GM23338 (cell line): Measurements from ENCODE around the gene FLOT1. TPM values are rescaled to one million over a fixed set of nuclear protein-coding genes. Genes with fewer than 3 reads are reported as not detected.

Source experiments
- ATAC-seq: fragments of 200-7000 bp; cut with Tn5 transposase; 3 replicates; pipeline ENCODE4 v1.9.1; 2020
- DNase-seq: peaks from one replicate; pipeline ENCODE4 v3.0.0-alpha.2; 2015; ENCODE audit warnings: low spot score
- H2AFZ ChIP-seq: fragments of 200-600 bp; sonication (generic); 2 replicates; pipeline ENCODE4 v1.8.0; 2016; ENCODE audit warnings: antibody characterized with exemption, mild to moderate bottlenecking, moderate library complexity
- H3F3A ChIP-seq: fragments of 200-600 bp; sonication (generic); replicated peaks from 2 replicates; pipeline ENCODE4 v1.8.0; 2017; ENCODE audit warnings: antibody characterized with exemption, mixed run types, low read depth
- H3K27ac ChIP-seq: fragments of 200-600 bp; sonication (generic); 2 replicates; pipeline ENCODE4 v1.6.1; 2016; ENCODE audit warnings: low read depth
- H3K27me3 ChIP-seq: fragments of 200-600 bp; sonication (generic); 2 replicates; pipeline ENCODE4 v1.8.0; 2016; ENCODE audit warnings: mild to moderate bottlenecking, mixed run types, moderate library complexity; ENCODE audit not compliant: insufficient read depth
- H3K36me3 ChIP-seq: fragments of 200-600 bp; sonication (generic); 2 replicates; pipeline ENCODE4 v1.8.0; 2016; ENCODE audit warnings: mild to moderate bottlenecking; ENCODE audit not compliant: insufficient read depth
- H3K4me1 ChIP-seq: fragments of 200-600 bp; sonication (generic); 2 replicates; pipeline ENCODE4 v1.8.0; 2016; ENCODE audit warnings: mild to moderate bottlenecking, moderate library complexity; ENCODE audit not compliant: insufficient read depth
- H3K4me2 ChIP-seq: fragments of 200-600 bp; sonication (generic); 2 replicates; pipeline ENCODE4 v1.7.1; 2017; ENCODE audit warnings: mixed run types
- H3K4me3 ChIP-seq: fragments of 200-600 bp; sonication (generic); 2 replicates; pipeline ENCODE4 v1.6.1; 2016; ENCODE audit warnings: mixed run types
- H3K79me2 ChIP-seq: fragments of 200-600 bp; sonication (generic); replicated peaks from 2 replicates; pipeline ENCODE4 v1.8.0; 2017; ENCODE audit warnings: mild to moderate bottlenecking; ENCODE audit not compliant: insufficient read depth
- H3K9me2 ChIP-seq: fragments of 200-600 bp; sonication (generic); 2 replicates; pipeline ENCODE4 v1.8.0; 2017; ENCODE audit not compliant: insufficient read depth
- H4K20me1 ChIP-seq: fragments of 200-600 bp; sonication (generic); replicated peaks from 2 replicates; pipeline ENCODE4 v1.8.0; 2017; ENCODE audit warnings: mild to moderate bottlenecking; ENCODE audit not compliant: insufficient read depth
- H3K27ac Mint-ChIP-seq: 2 replicates; pipeline ENCODE4 v1.8.0; 2020; ENCODE audit warnings: inconsistent platforms, mild to moderate bottlenecking, moderate library complexity, mixed read lengths
- H3K27me3 Mint-ChIP-seq: 3 replicates; pipeline ENCODE4 v1.8.0; 2022; ENCODE audit warnings: low read depth, mild to moderate bottlenecking, moderate library complexity, mixed read lengths, inconsistent platforms; ENCODE audit not compliant: insufficient read depth, poor library complexity
- H3K36me3 Mint-ChIP-seq: 3 replicates; pipeline ENCODE4 v1.8.0; 2021; ENCODE audit warnings: low read depth, mild to moderate bottlenecking, inconsistent platforms, moderate library complexity, mixed read lengths
- H3K4me1 Mint-ChIP-seq: 3 replicates; pipeline ENCODE4 v1.8.0; 2020; ENCODE audit warnings: mild to moderate bottlenecking, inconsistent platforms, mixed read lengths
- H3K4me3 Mint-ChIP-seq: 3 replicates; pipeline ENCODE4 v1.8.0; 2021; ENCODE audit warnings: moderate library complexity, mild to moderate bottlenecking, inconsistent platforms, mixed read lengths
- H3K9me3 Mint-ChIP-seq: 3 replicates; pipeline ENCODE4 v1.8.0; 2020; ENCODE audit warnings: moderate library complexity, mild to moderate bottlenecking, inconsistent platforms, mixed read lengths
- CREB1 ChIP-seq: fragments of 250-450 bp; sonication (Bioruptor Pico); IDR thresholded peaks from 2 replicates; pipeline ENCODE4 v1.5.0; 2020; ENCODE audit warnings: low read depth, mild to moderate bottlenecking, moderate library complexity
- EZH2 ChIP-seq: fragments of 200-600 bp; sonication (generic); IDR thresholded peaks from one replicate; pipeline ENCODE4 v1.8.0; 2017; ENCODE audit warnings: antibody characterized with exemption, mild to moderate bottlenecking, low read depth; ENCODE audit not compliant: unreplicated experiment
- NANOG ChIP-seq: IDR thresholded peaks from 2 replicates; pipeline ENCODE4 v1.6.1; 2016; ENCODE audit warnings: antibody characterized with exemption, borderline replicate concordance
- REST ChIP-seq: IDR thresholded peaks from one replicate; pipeline ENCODE4 v1.6.1; 2018; ENCODE audit warnings: antibody characterized with exemption; ENCODE audit not compliant: unreplicated experiment
- ZNF114 ChIP-seq: fragments of 250-450 bp; sonication (Bioruptor Pico); IDR thresholded peaks from 2 replicates; pipeline ENCODE4 v1.5.0; 2020; ENCODE audit warnings: mild to moderate bottlenecking, moderate library complexity
- ZNF331 ChIP-seq: fragments of 250-450 bp; sonication (Bioruptor Pico); IDR thresholded peaks from 2 replicates; pipeline ENCODE4 v1.5.0; 2020; ENCODE audit warnings: low read depth, mild to moderate bottlenecking, moderate library complexity
- polyA plus RNA-seq: library from polyadenylated mRNA; unstranded; fragments of >200 nt; fragmentation: Nextera tagmentation; extraction: Ambion mirVana; gene quantifications from 2 replicates; pipeline ENCODE4 v1.2.1, GENCODE V29; 2016
- total RNA-seq: library from RNA; depleted of rRNA; stranded (reverse); fragments of >200 nt; shearing (Covaris generic); gene quantifications from 2 replicates; pipeline ENCODE4 v1.2.3, GENCODE V29; 2014
- TF ChIP-seq, protein P1 (sequence below): IDR thresholded peaks from 2 replicates; pipeline ENCODE4 v1.6.1; 2016; ENCODE audit warnings: antibody characterized with exemption
- TF ChIP-seq, protein P2 (sequence below): fragments of 250-450 bp; sonication (Bioruptor Pico); IDR thresholded peaks from 2 replicates; pipeline ENCODE4 v1.5.0; 2020; ENCODE audit warnings: mild to moderate bottlenecking, moderate library complexity
- TF ChIP-seq, protein P3 (sequence below), 2 experiments: fragments of 200-600 bp in 1 of 2; sonication (generic) in 1 of 2; conservative IDR thresholded peaks; 2 replicates each; pipeline versions ENCODE4 v1.5.1 to v1.6.1; 2016 to 2017; ENCODE audit warnings: antibody characterized with exemption in 2 of 2, low read depth in 2 of 2, mild to moderate bottlenecking in 2 of 2, moderate library complexity in 1 of 2

The FLOT1 gene
- total and polyA plus RNA-seq, 2 experiments from 2014 or later: 72.2 to 94.5 TPM

- peaks cover 47% of the 10 kb centered on the region for H3K79me2 ChIP-seq
- H3K27ac ChIP-seq: peak overlapping the region; percentile 33; the same call in 1 of the 2 replicates
- peaks cover 22% of the 10 kb centered on the region for H3K4me1 Mint-ChIP-seq
- H3K27ac Mint-ChIP-seq: peak overlapping the region; percentile 95
- peaks cover 27% of the 10 kb centered on the region for H3K27me3 Mint-ChIP-seq
- no peaks in the 10 kb centered on the region for H3K9me2 ChIP-seq
- H3K27me3 ChIP-seq: no peaks in the 10 kb centered on the region
- TF ChIP-seq EZH2 (no peak), NANOG (no peak), CREB1 (no peak), ZNF114 (CRISPR knock-in tag) (peak; percentile 72; the same call in 1 of the 2 replicates), ZNF331 (CRISPR knock-in tag) (no peak), REST (no peak)
- TF ChIP-seq, protein P1, sequence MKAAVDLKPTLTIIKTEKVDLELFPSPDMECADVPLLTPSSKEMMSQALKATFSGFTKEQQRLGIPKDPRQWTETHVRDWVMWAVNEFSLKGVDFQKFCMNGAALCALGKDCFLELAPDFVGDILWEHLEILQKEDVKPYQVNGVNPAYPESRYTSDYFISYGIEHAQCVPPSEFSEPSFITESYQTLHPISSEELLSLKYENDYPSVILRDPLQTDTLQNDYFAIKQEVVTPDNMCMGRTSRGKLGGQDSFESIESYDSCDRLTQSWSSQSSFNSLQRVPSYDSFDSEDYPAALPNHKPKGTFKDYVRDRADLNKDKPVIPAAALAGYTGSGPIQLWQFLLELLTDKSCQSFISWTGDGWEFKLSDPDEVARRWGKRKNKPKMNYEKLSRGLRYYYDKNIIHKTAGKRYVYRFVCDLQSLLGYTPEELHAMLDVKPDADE: no peak
- TF ChIP-seq, protein P2, sequence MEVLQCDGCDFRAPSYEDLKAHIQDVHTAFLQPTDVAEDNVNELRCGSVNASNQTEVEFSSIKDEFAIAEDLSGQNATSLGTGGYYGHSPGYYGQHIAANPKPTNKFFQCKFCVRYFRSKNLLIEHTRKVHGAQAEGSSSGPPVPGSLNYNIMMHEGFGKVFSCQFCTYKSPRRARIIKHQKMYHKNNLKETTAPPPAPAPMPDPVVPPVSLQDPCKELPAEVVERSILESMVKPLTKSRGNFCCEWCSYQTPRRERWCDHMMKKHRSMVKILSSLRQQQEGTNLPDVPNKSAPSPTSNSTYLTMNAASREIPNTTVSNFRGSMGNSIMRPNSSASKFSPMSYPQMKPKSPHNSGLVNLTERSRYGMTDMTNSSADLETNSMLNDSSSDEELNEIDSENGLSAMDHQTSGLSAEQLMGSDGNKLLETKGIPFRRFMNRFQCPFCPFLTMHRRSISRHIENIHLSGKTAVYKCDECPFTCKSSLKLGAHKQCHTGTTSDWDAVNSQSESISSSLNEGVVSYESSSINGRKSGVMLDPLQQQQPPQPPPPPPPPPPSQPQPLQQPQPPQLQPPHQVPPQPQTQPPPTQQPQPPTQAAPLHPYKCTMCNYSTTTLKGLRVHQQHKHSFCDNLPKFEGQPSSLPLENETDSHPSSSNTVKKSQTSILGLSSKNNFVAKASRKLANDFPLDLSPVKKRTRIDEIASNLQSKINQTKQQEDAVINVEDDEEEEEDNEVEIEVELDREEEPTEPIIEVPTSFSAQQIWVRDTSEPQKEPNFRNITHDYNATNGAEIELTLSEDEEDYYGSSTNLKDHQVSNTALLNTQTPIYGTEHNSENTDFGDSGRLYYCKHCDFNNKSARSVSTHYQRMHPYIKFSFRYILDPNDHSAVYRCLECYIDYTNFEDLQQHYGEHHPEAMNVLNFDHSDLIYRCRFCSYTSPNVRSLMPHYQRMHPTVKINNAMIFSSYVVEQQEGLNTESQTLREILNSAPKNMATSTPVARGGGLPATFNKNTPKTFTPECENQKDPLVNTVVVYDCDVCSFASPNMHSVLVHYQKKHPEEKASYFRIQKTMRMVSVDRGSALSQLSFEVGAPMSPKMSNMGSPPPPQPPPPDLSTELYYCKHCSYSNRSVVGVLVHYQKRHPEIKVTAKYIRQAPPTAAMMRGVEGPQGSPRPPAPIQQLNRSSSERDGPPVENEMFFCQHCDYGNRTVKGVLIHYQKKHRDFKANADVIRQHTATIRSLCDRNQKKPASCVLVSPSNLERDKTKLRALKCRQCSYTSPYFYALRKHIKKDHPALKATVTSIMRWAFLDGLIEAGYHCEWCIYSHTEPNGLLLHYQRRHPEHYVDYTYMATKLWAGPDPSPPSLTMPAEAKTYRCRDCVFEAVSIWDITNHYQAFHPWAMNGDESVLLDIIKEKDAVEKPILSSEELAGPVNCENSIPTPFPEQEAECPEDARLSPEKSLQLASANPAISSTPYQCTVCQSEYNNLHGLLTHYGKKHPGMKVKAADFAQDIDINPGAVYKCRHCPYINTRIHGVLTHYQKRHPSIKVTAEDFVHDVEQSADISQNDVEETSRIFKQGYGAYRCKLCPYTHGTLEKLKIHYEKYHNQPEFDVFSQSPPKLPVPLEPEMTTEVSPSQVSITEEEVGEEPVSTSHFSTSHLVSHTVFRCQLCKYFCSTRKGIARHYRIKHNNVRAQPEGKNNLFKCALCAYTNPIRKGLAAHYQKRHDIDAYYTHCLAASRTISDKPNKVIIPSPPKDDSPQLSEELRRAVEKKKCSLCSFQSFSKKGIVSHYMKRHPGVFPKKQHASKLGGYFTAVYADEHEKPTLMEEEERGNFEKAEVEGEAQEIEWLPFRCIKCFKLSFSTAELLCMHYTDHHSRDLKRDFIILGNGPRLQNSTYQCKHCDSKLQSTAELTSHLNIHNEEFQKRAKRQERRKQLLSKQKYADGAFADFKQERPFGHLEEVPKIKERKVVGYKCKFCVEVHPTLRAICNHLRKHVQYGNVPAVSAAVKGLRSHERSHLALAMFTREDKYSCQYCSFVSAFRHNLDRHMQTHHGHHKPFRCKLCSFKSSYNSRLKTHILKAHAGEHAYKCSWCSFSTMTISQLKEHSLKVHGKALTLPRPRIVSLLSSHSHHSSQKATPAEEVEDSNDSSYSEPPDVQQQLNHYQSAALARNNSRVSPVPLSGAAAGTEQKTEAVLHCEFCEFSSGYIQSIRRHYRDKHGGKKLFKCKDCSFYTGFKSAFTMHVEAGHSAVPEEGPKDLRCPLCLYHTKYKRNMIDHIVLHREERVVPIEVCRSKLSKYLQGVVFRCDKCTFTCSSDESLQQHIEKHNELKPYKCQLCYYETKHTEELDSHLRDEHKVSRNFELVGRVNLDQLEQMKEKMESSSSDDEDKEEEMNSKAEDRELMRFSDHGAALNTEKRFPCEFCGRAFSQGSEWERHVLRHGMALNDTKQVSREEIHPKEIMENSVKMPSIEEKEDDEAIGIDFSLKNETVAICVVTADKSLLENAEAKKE (CRISPR knock-in tag): no peak
- TF ChIP-seq, protein P3, sequence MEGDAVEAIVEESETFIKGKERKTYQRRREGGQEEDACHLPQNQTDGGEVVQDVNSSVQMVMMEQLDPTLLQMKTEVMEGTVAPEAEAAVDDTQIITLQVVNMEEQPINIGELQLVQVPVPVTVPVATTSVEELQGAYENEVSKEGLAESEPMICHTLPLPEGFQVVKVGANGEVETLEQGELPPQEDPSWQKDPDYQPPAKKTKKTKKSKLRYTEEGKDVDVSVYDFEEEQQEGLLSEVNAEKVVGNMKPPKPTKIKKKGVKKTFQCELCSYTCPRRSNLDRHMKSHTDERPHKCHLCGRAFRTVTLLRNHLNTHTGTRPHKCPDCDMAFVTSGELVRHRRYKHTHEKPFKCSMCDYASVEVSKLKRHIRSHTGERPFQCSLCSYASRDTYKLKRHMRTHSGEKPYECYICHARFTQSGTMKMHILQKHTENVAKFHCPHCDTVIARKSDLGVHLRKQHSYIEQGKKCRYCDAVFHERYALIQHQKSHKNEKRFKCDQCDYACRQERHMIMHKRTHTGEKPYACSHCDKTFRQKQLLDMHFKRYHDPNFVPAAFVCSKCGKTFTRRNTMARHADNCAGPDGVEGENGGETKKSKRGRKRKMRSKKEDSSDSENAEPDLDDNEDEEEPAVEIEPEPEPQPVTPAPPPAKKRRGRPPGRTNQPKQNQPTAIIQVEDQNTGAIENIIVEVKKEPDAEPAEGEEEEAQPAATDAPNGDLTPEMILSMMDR (conservative IDR thresholded peaks at IDR 0.05; ENCODE audit: low read depth in 2 of 2): no peak
- peak overlapping the region; percentile 86 for H3K4me2 ChIP-seq
- H3K4me3 ChIP-seq: peak overlapping the region; percentile 55
- H4K20me1 ChIP-seq: peaks cover 7% of the 10 kb centered on the region; the same call in 1 of the 2 replicates
- peaks cover 56% of the 10 kb centered on the region for H3K36me3 Mint-ChIP-seq
- DNase-seq (no peak), ATAC-seq (no peak; the same call in 2 of the 3 replicates)
- peaks cover 13% of the 10 kb centered on the region; the same call in 2 of the 3 replicates for H3K9me3 Mint-ChIP-seq
- peaks cover 10% of the 10 kb centered on the region for H3F3A ChIP-seq
- peaks cover 7% of the 10 kb centered on the region for H3K4me1 ChIP-seq
- peak overlapping the region; percentile 100 for H3K4me3 Mint-ChIP-seq
- peak overlapping the region; percentile 23; the same call in 1 of the 2 replicates for H2AFZ ChIP-seq
- peaks cover 27% of the 10 kb centered on the region for H3K36me3 ChIP-seq
Observed at GRCh38 chr6:30716879-30717128, 25.7 kb downstream of the FLOT1 start.
